SU-DHL-6 (cell line): ENCODE measurements around the gene DHX15.

ENCODE experiments used
- EZH2phosphoT487 ChIP-seq: fragments of 200-600 bp; sonication (generic), shearing (Covaris generic); conservative IDR thresholded peaks from 2 replicates; pipeline ENCODE4 v1.6.1; 2018; ENCODE audit warnings: mild to moderate bottlenecking, antibody characterized with exemption, low read length, moderate library complexity, mixed read lengths
- TF ChIP-seq, protein P1 (sequence below): fragments of 200-600 bp; sonication (generic); IDR thresholded peaks from one replicate; pipeline ENCODE4 v1.5.1; 2017; ENCODE audit warnings: antibody characterized with exemption, mild to moderate bottlenecking, low read length, moderate library complexity; ENCODE audit not compliant: insufficient read depth, poor library complexity, severe bottlenecking

DNA sequence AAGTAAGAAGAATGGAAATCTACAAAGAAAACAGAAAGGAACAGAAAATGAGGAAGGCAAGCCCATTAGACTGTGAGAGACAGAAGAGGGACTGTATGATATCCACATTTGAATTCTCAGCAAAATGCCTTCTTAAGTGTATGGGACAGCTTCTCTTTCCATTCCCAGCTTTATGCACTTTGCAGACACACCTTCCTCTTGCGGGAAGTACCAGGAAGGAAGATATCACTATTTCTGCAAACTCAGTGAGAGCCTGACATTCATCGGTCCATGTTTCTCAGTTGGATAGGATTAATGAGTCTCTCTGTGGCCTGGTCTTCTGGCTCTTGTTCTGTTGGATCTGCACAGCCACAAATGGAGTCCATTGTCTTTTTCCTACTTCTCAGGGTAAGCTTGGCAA, 31.6 kb upstream of the DHX15 start:
- TF ChIP-seq, protein P1, sequence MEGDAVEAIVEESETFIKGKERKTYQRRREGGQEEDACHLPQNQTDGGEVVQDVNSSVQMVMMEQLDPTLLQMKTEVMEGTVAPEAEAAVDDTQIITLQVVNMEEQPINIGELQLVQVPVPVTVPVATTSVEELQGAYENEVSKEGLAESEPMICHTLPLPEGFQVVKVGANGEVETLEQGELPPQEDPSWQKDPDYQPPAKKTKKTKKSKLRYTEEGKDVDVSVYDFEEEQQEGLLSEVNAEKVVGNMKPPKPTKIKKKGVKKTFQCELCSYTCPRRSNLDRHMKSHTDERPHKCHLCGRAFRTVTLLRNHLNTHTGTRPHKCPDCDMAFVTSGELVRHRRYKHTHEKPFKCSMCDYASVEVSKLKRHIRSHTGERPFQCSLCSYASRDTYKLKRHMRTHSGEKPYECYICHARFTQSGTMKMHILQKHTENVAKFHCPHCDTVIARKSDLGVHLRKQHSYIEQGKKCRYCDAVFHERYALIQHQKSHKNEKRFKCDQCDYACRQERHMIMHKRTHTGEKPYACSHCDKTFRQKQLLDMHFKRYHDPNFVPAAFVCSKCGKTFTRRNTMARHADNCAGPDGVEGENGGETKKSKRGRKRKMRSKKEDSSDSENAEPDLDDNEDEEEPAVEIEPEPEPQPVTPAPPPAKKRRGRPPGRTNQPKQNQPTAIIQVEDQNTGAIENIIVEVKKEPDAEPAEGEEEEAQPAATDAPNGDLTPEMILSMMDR = no peak
- TF ChIP-seq EZH2phosphoT487 = no peak
